GM06990 (cell line): ENCODE measurements around the gene SLC2A13.

Source experiments
- DNase-seq: peaks from one replicate; pipeline ENCODE4 v3.0.0-alpha.2; 2011; ENCODE audit not compliant: insufficient read length; ENCODE audit errors: extremely low read depth
- H3K27me3 ChIP-seq: replicated peaks from 2 replicates; pipeline ENCODE4 v1.6.0; 2011; ENCODE audit warnings: low read length; ENCODE audit not compliant: control insufficient read depth, insufficient read depth
- H3K36me3 ChIP-seq: 2 replicates; pipeline ENCODE4 v1.5.1; 2011; ENCODE audit warnings: low read length; ENCODE audit not compliant: control insufficient read depth, insufficient read depth
- H3K4me3 ChIP-seq: replicated peaks from 2 replicates; pipeline ENCODE4 v1.5.1; 2011; ENCODE audit warnings: low read depth, mild to moderate bottlenecking, control low read depth, low read length
- CTCF ChIP-seq: IDR thresholded peaks from 2 replicates; pipeline ENCODE4 v1.5.1; 2011; ENCODE audit warnings: low read length, control low read depth, mild to moderate bottlenecking, inconsistent platforms; ENCODE audit not compliant: insufficient read depth, poor library complexity, severe bottlenecking

The SLC2A13 gene

DNA sequence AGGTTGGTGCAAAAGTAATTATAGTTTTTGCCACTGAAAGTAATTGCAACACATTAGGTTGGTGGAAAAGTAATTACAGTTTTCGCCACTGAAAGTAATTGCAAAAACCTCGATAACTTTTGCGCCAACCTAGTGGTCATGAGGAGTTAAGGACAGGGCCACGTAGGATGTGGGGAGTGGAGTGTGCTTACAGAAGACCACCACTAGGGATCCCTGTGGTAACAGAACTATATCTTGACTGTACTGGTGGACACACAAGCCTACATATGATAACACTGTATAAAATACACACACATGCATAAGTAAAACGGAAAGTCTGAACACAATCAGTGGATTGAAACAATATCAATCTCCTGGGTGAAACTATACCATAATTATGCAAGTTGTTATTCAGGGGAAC is 298.8 kb downstream of the SLC2A13 start:
- DNase-seq: no peak
- H3K27me3 ChIP-seq: no peaks in the 10 kb centered on the region
- TF ChIP-seq CTCF: peak; percentile 32
- H3K36me3 ChIP-seq: no peaks in the 10 kb centered on the region
- H3K4me3 ChIP-seq: no peak overlapping the region

DNA sequence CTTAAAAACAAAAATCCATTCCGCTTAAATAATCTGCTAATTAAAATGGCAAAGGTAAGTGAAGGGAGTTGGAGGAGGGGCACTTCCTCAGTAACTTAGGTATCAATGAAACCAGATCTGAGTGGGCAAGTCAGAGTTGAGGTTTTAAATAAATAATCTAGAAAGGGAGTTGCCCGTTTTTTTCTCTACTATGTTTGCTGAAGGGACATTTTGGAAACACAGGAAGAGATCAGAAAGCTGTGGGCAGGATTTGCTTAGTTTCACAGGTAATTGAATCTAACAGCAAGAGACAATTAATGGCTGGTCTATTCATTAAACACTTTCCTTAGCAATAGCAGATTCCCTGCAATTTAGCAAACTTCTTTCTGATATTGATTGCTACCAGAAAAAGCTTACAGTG is 300.2 kb downstream of the SLC2A13 start:
- H3K4me3 ChIP-seq: no peak overlapping the region
- no peak for TF ChIP-seq CTCF
- no peak for DNase-seq
- no peaks in the 10 kb centered on the region for H3K27me3 ChIP-seq
- H3K36me3 ChIP-seq: no peaks in the 10 kb centered on the region

DNA sequence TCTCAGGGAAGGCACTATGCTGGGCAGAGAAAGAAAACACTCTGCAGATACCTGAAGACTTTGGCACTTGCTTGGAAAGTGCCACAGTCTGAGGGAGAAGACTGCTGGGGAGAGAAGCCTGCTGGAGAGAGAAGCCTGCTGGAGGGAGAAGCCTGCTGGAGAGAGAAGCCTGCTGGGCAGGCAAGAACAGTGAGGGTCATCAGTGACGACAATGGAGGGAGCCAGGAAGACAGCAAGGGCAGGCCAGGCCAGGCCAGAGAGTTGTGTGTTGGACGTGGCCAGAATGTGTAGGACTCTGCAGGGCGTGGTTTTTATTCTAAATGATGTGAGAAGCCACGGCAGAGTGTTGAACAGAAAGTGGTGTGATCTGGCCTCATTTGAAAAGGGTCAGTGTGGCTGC is 301.0 kb downstream of the SLC2A13 start:
- no peak for DNase-seq
- H3K36me3 ChIP-seq: no peaks in the 10 kb centered on the region
- no peaks in the 10 kb centered on the region for H3K27me3 ChIP-seq
- no peak overlapping the region for H3K4me3 ChIP-seq
- no peak for TF ChIP-seq CTCF

GRCh38 chr12:39804479-39804878 is 301.4 kb downstream of the SLC2A13 start:
- no peak for TF ChIP-seq CTCF
- Histone ChIP-seq H3K36me3 (no peaks in the 10 kb centered on the region), H3K4me3 (no peak overlapping the region), H3K27me3 (no peaks in the 10 kb centered on the region)
- no peak for DNase-seq

- no peaks in the 10 kb centered on the region for H3K36me3 ChIP-seq
- H3K4me3 ChIP-seq: no peak overlapping the region
- no peak for DNase-seq
- H3K27me3 ChIP-seq: no peaks in the 10 kb centered on the region
- TF ChIP-seq CTCF: no peak
Observed at GRCh38 chr12:39803151-39803550, 302.7 kb downstream of the SLC2A13 start.

DNA sequence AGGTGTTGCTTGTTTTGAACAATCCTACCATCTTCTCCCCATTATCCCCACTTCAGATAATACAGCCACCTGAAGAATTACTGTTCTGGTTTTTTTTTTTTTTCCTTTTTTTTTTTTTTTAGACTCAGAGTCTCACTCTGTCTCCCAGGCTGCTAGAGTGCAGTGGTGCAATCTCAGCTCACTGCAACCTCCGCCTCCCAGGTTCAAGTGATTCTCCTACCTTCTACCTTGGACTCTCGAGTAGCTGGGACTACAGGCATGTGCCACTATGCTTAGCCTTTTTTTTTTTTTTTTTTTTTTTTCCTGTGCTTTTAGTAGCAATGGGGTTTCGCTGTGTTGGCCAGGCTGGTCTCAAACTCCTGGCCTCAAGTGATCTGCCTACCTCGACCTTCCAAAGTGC is 306.9 kb downstream of the SLC2A13 start:
- Histone ChIP-seq H3K4me3 (no peak overlapping the region), H3K27me3 (no peaks in the 10 kb centered on the region), H3K36me3 (no peaks in the 10 kb centered on the region)
- DNase-seq: no peak
- TF ChIP-seq CTCF: no peak
